Kidney capillary endothelial cell (primary cell): ENCODE data around the gene MAP1S.
A peak's percentile ranks its signal among the peaks of the same experiment; 100 is the strongest.
"Not testable (repeated sequence)": the region's sequence is repeated elsewhere in the genome, so short reads cannot be mapped to it uniquely, and the experiment has no call there.

Experiments
- DNase-seq: peaks from one replicate; pipeline ENCODE4 v3.0.0-alpha.2; 2018; ENCODE audit warnings: low spot score

Gene MAP1S

DNA sequence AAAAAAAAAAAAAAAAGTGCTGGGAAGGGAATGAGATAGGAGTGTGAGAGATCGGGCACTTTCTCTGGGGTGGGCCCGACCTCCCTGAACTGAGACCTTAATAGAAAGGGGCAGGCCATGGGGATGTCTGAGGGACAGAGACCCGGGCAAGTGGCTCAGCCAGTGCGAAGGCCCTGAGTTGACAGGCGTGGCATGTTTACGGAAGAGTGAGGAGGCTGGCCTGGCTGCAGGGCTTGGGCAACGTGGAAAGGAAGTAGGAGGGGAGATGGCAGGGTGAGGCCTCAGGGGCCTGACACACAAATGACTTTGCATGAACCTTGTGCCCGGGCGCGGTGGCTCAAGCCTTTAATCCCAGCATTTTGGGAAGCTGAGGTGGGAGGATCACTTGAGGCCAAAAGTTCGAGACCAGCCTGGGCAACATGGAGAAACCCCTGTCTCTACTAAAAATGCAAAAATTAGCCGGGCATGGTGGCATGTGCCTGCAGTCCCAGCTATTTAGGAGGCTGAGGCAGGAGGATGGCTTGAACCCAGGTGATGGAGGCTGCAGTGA lies 45.9 kb downstream of the MAP1S start:
- DNase-seq: peak; percentile 69

DNA sequence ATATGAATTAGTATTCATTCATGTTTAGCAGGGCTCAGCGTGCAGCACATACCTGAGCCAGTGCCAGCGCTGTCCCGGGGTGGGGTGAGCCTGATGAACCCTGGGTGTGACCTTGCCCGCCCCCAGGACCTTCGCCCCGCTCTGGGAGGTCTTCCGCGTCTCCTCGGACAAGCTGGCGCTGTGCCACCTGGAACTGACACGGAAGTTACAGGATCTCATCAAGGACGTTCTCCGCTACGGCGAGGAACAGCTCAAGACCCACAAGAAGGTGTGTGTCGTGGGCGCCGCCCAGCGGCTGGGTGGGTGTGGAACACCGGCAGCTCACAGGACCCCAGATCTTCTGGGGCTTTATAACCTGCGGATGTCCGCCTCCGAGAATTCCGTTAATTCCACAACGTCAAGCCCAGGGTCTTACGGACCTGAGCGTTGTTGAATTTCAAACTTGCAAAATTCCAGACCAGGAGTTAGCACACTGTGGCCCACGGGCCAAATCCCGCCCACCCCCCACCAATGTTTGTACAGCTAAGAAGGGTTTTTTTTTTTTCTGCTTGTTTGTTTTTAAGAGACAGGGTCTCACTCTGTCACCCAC lies 47.4 kb downstream of the MAP1S start:
- peak; percentile 86 for DNase-seq

DNA sequence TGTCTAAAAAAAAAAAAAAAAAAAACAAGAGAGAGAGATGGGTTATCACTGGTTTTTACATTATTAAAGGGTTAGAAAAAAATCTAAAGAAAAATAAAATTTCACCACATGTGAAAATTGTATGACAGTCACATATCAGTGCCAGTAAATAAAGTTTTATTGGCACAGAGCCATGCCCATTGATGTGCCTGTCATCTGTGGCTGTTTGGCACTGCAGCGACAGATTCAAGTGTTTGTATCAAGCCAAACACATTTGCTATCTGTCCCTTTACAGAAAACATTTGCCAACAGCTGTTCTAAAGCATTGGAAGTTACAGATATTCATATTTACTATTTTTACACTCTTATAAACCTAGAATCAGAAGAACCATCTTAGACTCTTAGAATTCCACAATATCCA lies 48.3 kb downstream of the MAP1S start:
- no peak for DNase-seq

- DNase-seq: no peak
These were observed 51.3 kb downstream of the MAP1S start for GRCh38 chr19:17770613-17771012.

- no peak for DNase-seq
These were observed 52.9 kb downstream of the MAP1S start for GRCh38 chr19:17772172-17772571.

- no peak for DNase-seq
These were observed 56.1 kb downstream of the MAP1S start for GRCh38 chr19:17775245-17775927.

GRCh38 chr19:17775991-17776803 lies 56.9 kb downstream of the MAP1S start:
- DNase-seq: no peak

- not testable (repeated sequence) for DNase-seq
These were observed 58.6 kb downstream of the MAP1S start for GRCh38 chr19:17777840-17778239.

GRCh38 chr19:17778251-17778967 lies 59.1 kb downstream of the MAP1S start:
- DNase-seq: no peak

GRCh38 chr19:17778968-17779929 lies 60.0 kb downstream of the MAP1S start:
- DNase-seq: no peak

- no peak for DNase-seq
These were observed 61.5 kb downstream of the MAP1S start for GRCh38 chr19:17780781-17781180.

DNA sequence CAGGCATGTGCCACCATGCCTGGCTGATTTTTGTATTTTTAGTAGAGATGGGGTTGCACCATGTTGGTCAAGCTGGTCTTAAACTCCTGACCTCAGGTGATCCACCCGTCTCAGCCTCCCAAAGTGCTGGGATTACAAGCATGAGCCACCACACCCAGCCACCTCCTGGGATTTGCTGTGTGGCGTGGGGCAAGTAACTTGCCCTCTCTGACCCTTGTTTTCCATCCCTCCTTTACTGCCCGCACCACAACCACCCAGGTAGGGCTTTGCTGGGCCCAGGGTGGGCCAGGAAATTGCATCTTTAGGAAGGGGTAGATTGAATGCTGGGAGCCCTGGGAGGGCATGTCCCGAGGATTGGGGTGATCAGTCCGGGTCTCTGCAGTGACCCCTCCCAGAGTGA lies 64.4 kb downstream of the MAP1S start:
- DNase-seq: not testable (repeated sequence)
